GM23338 (cell line): Measurements from ENCODE around the gene UBE2Q2. TPM values are rescaled to one million over a fixed set of nuclear protein-coding genes. Genes with fewer than 3 reads are reported as not detected.

Source experiments
- ATAC-seq: fragments of 200-7000 bp; cut with Tn5 transposase; 3 replicates; pipeline ENCODE4 v1.9.1; 2020
- DNase-seq: peaks from one replicate; pipeline ENCODE4 v3.0.0-alpha.2; 2015; ENCODE audit warnings: low spot score
- H2AFZ ChIP-seq: fragments of 200-600 bp; sonication (generic); 2 replicates; pipeline ENCODE4 v1.8.0; 2016; ENCODE audit warnings: antibody characterized with exemption, mild to moderate bottlenecking, moderate library complexity
- H3F3A ChIP-seq: fragments of 200-600 bp; sonication (generic); replicated peaks from 2 replicates; pipeline ENCODE4 v1.8.0; 2017; ENCODE audit warnings: antibody characterized with exemption, mixed run types, low read depth
- H3K27ac ChIP-seq: fragments of 200-600 bp; sonication (generic); 2 replicates; pipeline ENCODE4 v1.6.1; 2016; ENCODE audit warnings: low read depth
- H3K27me3 ChIP-seq: fragments of 200-600 bp; sonication (generic); 2 replicates; pipeline ENCODE4 v1.8.0; 2016; ENCODE audit warnings: mild to moderate bottlenecking, mixed run types, moderate library complexity; ENCODE audit not compliant: insufficient read depth
- H3K36me3 ChIP-seq: fragments of 200-600 bp; sonication (generic); 2 replicates; pipeline ENCODE4 v1.8.0; 2016; ENCODE audit warnings: mild to moderate bottlenecking; ENCODE audit not compliant: insufficient read depth
- H3K4me1 ChIP-seq: fragments of 200-600 bp; sonication (generic); 2 replicates; pipeline ENCODE4 v1.8.0; 2016; ENCODE audit warnings: mild to moderate bottlenecking, moderate library complexity; ENCODE audit not compliant: insufficient read depth
- H3K4me2 ChIP-seq: fragments of 200-600 bp; sonication (generic); 2 replicates; pipeline ENCODE4 v1.7.1; 2017; ENCODE audit warnings: mixed run types
- H3K4me3 ChIP-seq: fragments of 200-600 bp; sonication (generic); 2 replicates; pipeline ENCODE4 v1.6.1; 2016; ENCODE audit warnings: mixed run types
- H3K79me2 ChIP-seq: fragments of 200-600 bp; sonication (generic); replicated peaks from 2 replicates; pipeline ENCODE4 v1.8.0; 2017; ENCODE audit warnings: mild to moderate bottlenecking; ENCODE audit not compliant: insufficient read depth
- H3K9me2 ChIP-seq: fragments of 200-600 bp; sonication (generic); 2 replicates; pipeline ENCODE4 v1.8.0; 2017; ENCODE audit not compliant: insufficient read depth
- H4K20me1 ChIP-seq: fragments of 200-600 bp; sonication (generic); replicated peaks from 2 replicates; pipeline ENCODE4 v1.8.0; 2017; ENCODE audit warnings: mild to moderate bottlenecking; ENCODE audit not compliant: insufficient read depth
- H3K27ac Mint-ChIP-seq: 2 replicates; pipeline ENCODE4 v1.8.0; 2020; ENCODE audit warnings: inconsistent platforms, mild to moderate bottlenecking, moderate library complexity, mixed read lengths
- H3K27me3 Mint-ChIP-seq: 3 replicates; pipeline ENCODE4 v1.8.0; 2022; ENCODE audit warnings: low read depth, mild to moderate bottlenecking, moderate library complexity, mixed read lengths, inconsistent platforms; ENCODE audit not compliant: insufficient read depth, poor library complexity
- H3K36me3 Mint-ChIP-seq: 3 replicates; pipeline ENCODE4 v1.8.0; 2021; ENCODE audit warnings: low read depth, mild to moderate bottlenecking, inconsistent platforms, moderate library complexity, mixed read lengths
- H3K4me1 Mint-ChIP-seq: 3 replicates; pipeline ENCODE4 v1.8.0; 2020; ENCODE audit warnings: mild to moderate bottlenecking, inconsistent platforms, mixed read lengths
- H3K4me3 Mint-ChIP-seq: 3 replicates; pipeline ENCODE4 v1.8.0; 2021; ENCODE audit warnings: moderate library complexity, mild to moderate bottlenecking, inconsistent platforms, mixed read lengths
- H3K9me3 Mint-ChIP-seq: 3 replicates; pipeline ENCODE4 v1.8.0; 2020; ENCODE audit warnings: moderate library complexity, mild to moderate bottlenecking, inconsistent platforms, mixed read lengths
- CREB1 ChIP-seq: fragments of 250-450 bp; sonication (Bioruptor Pico); IDR thresholded peaks from 2 replicates; pipeline ENCODE4 v1.5.0; 2020; ENCODE audit warnings: low read depth, mild to moderate bottlenecking, moderate library complexity
- ETS1 ChIP-seq: IDR thresholded peaks from 2 replicates; pipeline ENCODE4 v1.6.1; 2016; ENCODE audit warnings: antibody characterized with exemption
- EZH2 ChIP-seq: fragments of 200-600 bp; sonication (generic); IDR thresholded peaks from one replicate; pipeline ENCODE4 v1.8.0; 2017; ENCODE audit warnings: antibody characterized with exemption, mild to moderate bottlenecking, low read depth; ENCODE audit not compliant: unreplicated experiment
- EZH2phosphoT487 ChIP-seq: fragments of 200-600 bp; sonication (generic); IDR thresholded peaks from one replicate; pipeline ENCODE4 v1.8.1; 2018; ENCODE audit warnings: antibody characterized with exemption; ENCODE audit not compliant: unreplicated experiment
- JUNB ChIP-seq: IDR thresholded peaks from one replicate; pipeline ENCODE4 v1.6.1; 2016; ENCODE audit warnings: antibody characterized with exemption; ENCODE audit not compliant: unreplicated experiment
- NANOG ChIP-seq: IDR thresholded peaks from 2 replicates; pipeline ENCODE4 v1.6.1; 2016; ENCODE audit warnings: antibody characterized with exemption, borderline replicate concordance
- POLR2AphosphoS5 ChIP-seq: IDR thresholded peaks from 2 replicates; pipeline ENCODE4 v1.6.1; 2016; ENCODE audit warnings: antibody characterized with exemption, low read depth
- STAT1 ChIP-seq: IDR thresholded peaks from one replicate; pipeline ENCODE4 v1.6.1; 2016; ENCODE audit warnings: antibody characterized with exemption; ENCODE audit not compliant: unreplicated experiment
- ZNF114 ChIP-seq: fragments of 250-450 bp; sonication (Bioruptor Pico); IDR thresholded peaks from 2 replicates; pipeline ENCODE4 v1.5.0; 2020; ENCODE audit warnings: mild to moderate bottlenecking, moderate library complexity
- ZNF331 ChIP-seq: fragments of 250-450 bp; sonication (Bioruptor Pico); IDR thresholded peaks from 2 replicates; pipeline ENCODE4 v1.5.0; 2020; ENCODE audit warnings: low read depth, mild to moderate bottlenecking, moderate library complexity
- ZNF462 ChIP-seq: fragments of 250-450 bp; sonication (Bioruptor Pico); IDR thresholded peaks from 2 replicates; pipeline ENCODE4 v1.5.0; 2020; ENCODE audit warnings: mild to moderate bottlenecking, moderate library complexity
- polyA plus RNA-seq: library from polyadenylated mRNA; unstranded; fragments of >200 nt; fragmentation: Nextera tagmentation; extraction: Ambion mirVana; gene quantifications from 2 replicates; pipeline ENCODE4 v1.2.1, GENCODE V29; 2016
- total RNA-seq: library from RNA; depleted of rRNA; stranded (reverse); fragments of >200 nt; shearing (Covaris generic); gene quantifications from 2 replicates; pipeline ENCODE4 v1.2.3, GENCODE V29; 2014
- TF ChIP-seq, protein P1 (sequence below): IDR thresholded peaks from one replicate; pipeline ENCODE4 v1.6.1; 2018; ENCODE audit warnings: antibody characterized with exemption; ENCODE audit not compliant: unreplicated experiment
- TF ChIP-seq, protein P2 (sequence below), 2 experiments: fragments of 200-600 bp in 1 of 2; sonication (generic) in 1 of 2; conservative IDR thresholded peaks; 2 replicates each; pipeline versions ENCODE4 v1.5.1 to v1.6.1; 2016 to 2017; ENCODE audit warnings: antibody characterized with exemption in 2 of 2, low read depth in 2 of 2, mild to moderate bottlenecking in 2 of 2, moderate library complexity in 1 of 2

The UBE2Q2 gene
- total and polyA plus RNA-seq, 2 experiments from 2014 or later: 23.7 to 29.3 TPM

- no peak for TF ChIP-seq ZNF462 (CRISPR knock-in tag)
- no peak for TF ChIP-seq NANOG
- no peak for TF ChIP-seq POLR2AphosphoS5
- no peak for TF ChIP-seq ZNF331 (CRISPR knock-in tag)
- no peak for TF ChIP-seq JUNB
- TF ChIP-seq ETS1: no peak
- no peak for TF ChIP-seq STAT1
- no peak for TF ChIP-seq EZH2phosphoT487
These were observed 31.6 kb upstream of the UBE2Q2 start (continued) for GRCh38 chr15:75811626-75812025.

DNA sequence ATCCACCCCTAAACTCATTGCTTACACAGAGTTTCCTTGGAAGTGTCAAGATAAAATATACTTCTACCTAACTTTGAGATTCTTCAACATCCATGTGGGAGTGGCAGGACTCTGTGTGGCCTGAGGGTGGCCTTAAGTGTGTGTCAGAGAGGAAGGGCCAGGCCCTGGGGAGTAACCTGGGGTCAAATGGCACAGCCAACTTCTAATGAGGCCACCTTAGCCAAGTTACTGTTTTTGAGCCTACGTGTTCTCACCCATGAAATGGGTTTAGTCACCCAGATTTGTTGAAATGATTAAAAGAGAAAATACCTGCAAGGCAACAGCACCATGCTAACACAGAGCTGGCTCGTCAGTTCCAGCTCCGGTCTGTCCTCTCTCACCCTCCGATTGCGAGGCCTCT lies 28.5 kb upstream of the UBE2Q2 start:
- Histone ChIP-seq H3K4me1 (no peaks in the 10 kb centered on the region), H3K27ac (no peak overlapping the region), H3F3A (no peaks in the 10 kb centered on the region), H3K27me3 (no peaks in the 10 kb centered on the region), H3K36me3 (no peaks in the 10 kb centered on the region), H3K9me2 (no peaks in the 10 kb centered on the region), H3K4me3 (no peak overlapping the region), H4K20me1 (no peaks in the 10 kb centered on the region), H3K4me2 (no peak overlapping the region), H3K79me2 (no peaks in the 10 kb centered on the region), H2AFZ (peak overlapping the region; percentile 43; the same call in 1 of the 2 replicates)
- Mint-ChIP-seq H3K27me3 (no peaks in the 10 kb centered on the region), H3K4me3 (no peak overlapping the region), H3K27ac (no peak overlapping the region), H3K4me1 (peaks cover 10% of the 10 kb centered on the region), H3K9me3 (peaks cover 4% of the 10 kb centered on the region; the same call in 1 of the 3 replicates), H3K36me3 (no peaks in the 10 kb centered on the region; the same call in 2 of the 3 replicates)
- ATAC-seq: peak; percentile 42
- no peak for DNase-seq
- TF ChIP-seq EZH2 (no peak), ZNF114 (CRISPR knock-in tag) (no peak), STAT1 (no peak), CREB1 (no peak)
- TF ChIP-seq, protein P1, sequence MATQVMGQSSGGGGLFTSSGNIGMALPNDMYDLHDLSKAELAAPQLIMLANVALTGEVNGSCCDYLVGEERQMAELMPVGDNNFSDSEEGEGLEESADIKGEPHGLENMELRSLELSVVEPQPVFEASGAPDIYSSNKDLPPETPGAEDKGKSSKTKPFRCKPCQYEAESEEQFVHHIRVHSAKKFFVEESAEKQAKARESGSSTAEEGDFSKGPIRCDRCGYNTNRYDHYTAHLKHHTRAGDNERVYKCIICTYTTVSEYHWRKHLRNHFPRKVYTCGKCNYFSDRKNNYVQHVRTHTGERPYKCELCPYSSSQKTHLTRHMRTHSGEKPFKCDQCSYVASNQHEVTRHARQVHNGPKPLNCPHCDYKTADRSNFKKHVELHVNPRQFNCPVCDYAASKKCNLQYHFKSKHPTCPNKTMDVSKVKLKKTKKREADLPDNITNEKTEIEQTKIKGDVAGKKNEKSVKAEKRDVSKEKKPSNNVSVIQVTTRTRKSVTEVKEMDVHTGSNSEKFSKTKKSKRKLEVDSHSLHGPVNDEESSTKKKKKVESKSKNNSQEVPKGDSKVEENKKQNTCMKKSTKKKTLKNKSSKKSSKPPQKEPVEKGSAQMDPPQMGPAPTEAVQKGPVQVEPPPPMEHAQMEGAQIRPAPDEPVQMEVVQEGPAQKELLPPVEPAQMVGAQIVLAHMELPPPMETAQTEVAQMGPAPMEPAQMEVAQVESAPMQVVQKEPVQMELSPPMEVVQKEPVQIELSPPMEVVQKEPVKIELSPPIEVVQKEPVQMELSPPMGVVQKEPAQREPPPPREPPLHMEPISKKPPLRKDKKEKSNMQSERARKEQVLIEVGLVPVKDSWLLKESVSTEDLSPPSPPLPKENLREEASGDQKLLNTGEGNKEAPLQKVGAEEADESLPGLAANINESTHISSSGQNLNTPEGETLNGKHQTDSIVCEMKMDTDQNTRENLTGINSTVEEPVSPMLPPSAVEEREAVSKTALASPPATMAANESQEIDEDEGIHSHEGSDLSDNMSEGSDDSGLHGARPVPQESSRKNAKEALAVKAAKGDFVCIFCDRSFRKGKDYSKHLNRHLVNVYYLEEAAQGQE: no peak
- TF ChIP-seq, protein P2, sequence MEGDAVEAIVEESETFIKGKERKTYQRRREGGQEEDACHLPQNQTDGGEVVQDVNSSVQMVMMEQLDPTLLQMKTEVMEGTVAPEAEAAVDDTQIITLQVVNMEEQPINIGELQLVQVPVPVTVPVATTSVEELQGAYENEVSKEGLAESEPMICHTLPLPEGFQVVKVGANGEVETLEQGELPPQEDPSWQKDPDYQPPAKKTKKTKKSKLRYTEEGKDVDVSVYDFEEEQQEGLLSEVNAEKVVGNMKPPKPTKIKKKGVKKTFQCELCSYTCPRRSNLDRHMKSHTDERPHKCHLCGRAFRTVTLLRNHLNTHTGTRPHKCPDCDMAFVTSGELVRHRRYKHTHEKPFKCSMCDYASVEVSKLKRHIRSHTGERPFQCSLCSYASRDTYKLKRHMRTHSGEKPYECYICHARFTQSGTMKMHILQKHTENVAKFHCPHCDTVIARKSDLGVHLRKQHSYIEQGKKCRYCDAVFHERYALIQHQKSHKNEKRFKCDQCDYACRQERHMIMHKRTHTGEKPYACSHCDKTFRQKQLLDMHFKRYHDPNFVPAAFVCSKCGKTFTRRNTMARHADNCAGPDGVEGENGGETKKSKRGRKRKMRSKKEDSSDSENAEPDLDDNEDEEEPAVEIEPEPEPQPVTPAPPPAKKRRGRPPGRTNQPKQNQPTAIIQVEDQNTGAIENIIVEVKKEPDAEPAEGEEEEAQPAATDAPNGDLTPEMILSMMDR (conservative IDR thresholded peaks at IDR 0.05; ENCODE audit: low read depth in 2 of 2): no peak
